Esophagus squamous epithelium (tissue), 4 donors: ENCODE measurements around the gene ASXL2.

Experiments used
- CTCF ChIP-seq, 6 experiments: fragments of 450-650 bp in 4 of 6; fragments of 200-600 bp in 2 of 6; sonication (generic) in 2 of 6; IDR thresholded peaks; one replicate each; pipeline ENCODE4 v1.5.1; 2016 to 2019; ENCODE audit warnings: antibody characterized with exemption in 6 of 6, mild to moderate bottlenecking in 4 of 6, moderate library complexity in 4 of 6
- POLR2A ChIP-seq, 4 donors: fragments of 450-650 bp; IDR thresholded peaks; one replicate each; pipeline ENCODE4 v1.6.1; 2017; ENCODE audit warnings: antibody characterized with exemption in 4 of 4, mild to moderate bottlenecking in 4 of 4, moderate library complexity in 3 of 4

- TF ChIP-seq POLR2A (IDR thresholded peaks at IDR 0.05) (no peak), CTCF (IDR thresholded peaks at IDR 0.05) (no peak)
Observed at GRCh38 chr2:25920336-25920735, 42.0 kb upstream of the ASXL2 start.
